AG09319 (cell line): ENCODE measurements around the gene SIKE1.
"Not testable (repeated sequence)": the region's sequence is repeated elsewhere in the genome, so short reads cannot be mapped to it uniquely, and the experiment has no call there.

Experiments
- DNase-seq: peaks from one replicate; pipeline ENCODE4 v3.0.0-alpha.2; 2010; ENCODE audit warnings: low read depth; ENCODE audit errors: extremely low read depth
- TF ChIP-seq, protein P1 (sequence below): IDR thresholded peaks from 2 replicates; pipeline ENCODE4 v1.5.1; 2011; ENCODE audit warnings: low read depth, mild to moderate bottlenecking, inconsistent platforms, low read length, moderate library complexity

Gene SIKE1

DNA sequence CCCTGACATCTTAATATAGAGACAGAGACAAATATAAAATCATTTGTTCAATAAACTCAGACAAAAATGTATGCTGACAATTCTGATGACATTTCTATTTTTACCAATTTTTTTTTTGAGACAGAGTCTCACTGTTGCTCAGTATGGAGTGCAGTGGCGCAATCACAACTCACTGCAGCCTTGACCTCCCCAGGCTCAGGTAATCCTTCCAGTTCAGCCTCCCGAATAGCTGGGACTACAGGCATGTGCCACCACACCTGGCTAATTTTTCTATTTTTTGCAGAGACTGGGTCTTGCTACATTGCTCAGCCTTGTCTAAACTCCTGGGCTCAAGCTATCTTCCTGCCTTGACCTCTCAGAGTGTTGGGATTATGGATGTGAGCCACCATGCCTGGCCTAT is 13.6 kb upstream of the SIKE1 start:
- TF ChIP-seq, protein P1, sequence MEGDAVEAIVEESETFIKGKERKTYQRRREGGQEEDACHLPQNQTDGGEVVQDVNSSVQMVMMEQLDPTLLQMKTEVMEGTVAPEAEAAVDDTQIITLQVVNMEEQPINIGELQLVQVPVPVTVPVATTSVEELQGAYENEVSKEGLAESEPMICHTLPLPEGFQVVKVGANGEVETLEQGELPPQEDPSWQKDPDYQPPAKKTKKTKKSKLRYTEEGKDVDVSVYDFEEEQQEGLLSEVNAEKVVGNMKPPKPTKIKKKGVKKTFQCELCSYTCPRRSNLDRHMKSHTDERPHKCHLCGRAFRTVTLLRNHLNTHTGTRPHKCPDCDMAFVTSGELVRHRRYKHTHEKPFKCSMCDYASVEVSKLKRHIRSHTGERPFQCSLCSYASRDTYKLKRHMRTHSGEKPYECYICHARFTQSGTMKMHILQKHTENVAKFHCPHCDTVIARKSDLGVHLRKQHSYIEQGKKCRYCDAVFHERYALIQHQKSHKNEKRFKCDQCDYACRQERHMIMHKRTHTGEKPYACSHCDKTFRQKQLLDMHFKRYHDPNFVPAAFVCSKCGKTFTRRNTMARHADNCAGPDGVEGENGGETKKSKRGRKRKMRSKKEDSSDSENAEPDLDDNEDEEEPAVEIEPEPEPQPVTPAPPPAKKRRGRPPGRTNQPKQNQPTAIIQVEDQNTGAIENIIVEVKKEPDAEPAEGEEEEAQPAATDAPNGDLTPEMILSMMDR = no peak
- no peak for DNase-seq

DNA sequence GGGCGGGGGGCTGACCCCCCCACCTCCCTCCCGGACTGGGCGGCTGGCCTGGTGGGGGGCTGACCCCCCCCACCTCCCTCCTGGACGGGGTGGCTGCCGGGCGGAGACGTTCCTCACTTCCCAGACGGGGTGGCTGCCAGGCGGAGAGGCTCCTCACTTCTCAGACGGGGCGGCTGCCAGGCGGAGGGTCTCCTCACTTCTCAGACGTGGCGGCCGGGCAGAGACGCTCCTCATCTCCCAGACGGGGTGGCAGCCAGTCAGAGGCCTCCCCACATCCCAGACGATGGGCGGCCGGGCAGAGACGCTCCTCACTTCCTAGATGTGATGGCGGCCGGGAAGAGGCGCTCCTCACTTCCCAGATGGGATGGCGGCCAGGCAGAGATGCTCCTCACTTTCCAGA is 10.1 kb upstream of the SIKE1 start:
- not testable (repeated sequence) for DNase-seq

DNA sequence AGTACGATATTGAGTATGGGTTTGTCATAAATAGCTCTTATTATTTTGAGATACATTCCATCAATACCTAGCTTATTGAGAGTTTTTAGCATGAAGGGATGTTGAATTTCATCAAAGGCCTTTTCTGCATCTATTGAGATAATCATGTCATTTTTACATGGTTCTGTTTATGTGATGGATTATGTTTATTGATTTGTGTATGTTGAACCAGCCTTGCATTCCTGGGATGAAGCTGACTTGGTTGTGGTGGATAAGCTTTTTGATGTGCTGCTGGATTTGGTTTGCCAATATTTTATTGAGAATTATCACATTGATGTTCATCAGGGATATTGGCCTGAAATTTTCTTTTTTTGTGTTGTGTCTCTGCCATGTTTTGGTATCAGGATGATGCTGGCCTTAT is 6.0 kb upstream of the SIKE1 start:
- not testable (repeated sequence) for DNase-seq

DNA sequence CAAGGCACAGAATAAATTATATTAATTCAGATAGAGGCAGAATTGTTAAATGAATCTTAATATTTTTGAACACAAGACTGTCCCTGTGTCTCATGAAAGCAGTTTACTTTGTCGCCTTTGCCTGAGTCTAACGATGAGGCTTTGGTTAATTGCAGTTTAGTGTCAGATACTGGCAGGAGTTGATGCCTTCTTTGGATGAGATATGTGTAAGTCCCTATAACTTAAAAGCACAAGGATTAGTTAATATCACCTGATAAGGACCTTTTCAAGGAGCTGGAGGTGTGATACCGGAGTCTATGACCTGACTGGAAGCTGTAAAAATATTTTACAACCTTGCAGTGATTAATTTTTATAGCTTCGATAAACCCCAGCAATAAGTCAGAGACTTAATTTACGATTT is 2.0 kb upstream of the SIKE1 start:
- TF ChIP-seq, protein P1 = no peak
- no peak for DNase-seq

DNA sequence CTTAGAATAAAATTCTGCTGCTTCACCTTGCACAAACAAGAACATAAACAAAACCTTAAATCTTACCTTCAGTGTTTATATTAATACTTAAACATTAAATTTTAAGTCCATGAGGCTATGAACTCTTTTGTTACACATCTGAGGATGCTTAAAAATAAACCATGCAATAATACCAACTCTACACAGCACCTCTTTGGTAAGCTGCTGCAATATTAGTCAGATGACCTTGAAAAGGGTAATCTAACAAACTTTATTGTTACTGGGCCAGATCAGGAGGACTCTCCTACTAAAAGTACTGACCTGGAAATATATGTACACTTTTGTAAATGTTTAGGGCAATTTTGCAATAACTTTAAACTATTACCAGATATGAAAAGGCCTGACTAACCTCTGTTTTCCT is 763 bp downstream of the SIKE1 start:
- TF ChIP-seq, protein P1 = no peak

DNA sequence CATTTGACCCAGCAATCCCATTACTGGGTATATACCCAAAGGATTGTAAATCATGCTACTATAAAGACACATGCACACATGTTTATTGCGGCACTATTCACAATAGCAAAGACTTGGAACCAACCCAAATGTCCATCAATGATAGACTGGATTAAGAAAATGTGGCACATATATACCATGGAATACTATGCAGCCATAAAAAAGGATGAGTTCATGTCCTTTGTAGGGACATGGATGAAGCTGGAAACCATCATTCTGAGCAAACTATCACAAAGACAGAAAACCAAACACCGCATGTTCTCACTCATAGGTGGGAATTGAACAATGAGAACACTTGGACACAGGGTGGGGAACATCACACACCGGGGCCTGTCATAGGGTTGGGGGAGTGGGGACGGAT is 3.8 kb downstream of the SIKE1 start:
- DNase-seq = not testable (repeated sequence)

More for the DNA sequence above, 763 bp downstream of the SIKE1 start:
- no peak for DNase-seq

DNA sequence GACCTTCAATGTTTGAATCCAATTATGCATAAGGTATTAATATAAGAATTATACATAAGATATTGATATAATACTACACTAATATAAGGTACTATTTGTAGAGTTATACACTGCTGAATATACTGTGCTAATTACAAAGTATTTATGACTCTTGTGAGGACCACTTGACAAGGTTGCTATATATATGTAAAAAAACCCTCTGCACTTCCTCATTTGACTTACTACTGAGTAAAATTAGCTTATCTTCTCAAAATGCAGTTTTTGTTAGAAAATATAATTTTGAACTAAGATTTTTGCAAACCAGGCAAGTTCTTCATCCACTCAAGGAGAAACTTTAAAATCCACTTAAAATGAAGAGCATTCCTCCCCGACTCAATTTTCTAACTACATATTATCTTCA is 8.5 kb downstream of the SIKE1 start:
- TF ChIP-seq, protein P1 = no peak
- no peak for DNase-seq

DNA sequence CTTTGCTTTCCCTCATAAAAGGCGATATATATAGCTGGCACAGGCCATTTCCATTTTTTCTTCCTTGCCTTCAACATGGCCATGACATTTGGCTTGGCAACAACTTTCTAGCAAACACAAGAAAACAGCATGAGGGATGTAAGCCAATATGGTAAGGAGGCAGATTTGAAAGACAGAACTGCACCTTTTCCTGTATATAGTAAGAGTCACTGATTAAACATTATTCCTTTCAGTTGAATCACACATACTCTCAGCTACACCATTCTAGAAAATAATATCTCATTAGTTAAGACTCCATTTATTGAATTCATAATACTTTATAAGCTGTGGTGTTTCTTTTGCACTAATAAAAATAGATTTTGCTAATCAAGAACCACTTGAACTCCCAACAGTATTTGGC is 9.5 kb downstream of the SIKE1 start:
- TF ChIP-seq, protein P1 = no peak
- no peak for DNase-seq

DNA sequence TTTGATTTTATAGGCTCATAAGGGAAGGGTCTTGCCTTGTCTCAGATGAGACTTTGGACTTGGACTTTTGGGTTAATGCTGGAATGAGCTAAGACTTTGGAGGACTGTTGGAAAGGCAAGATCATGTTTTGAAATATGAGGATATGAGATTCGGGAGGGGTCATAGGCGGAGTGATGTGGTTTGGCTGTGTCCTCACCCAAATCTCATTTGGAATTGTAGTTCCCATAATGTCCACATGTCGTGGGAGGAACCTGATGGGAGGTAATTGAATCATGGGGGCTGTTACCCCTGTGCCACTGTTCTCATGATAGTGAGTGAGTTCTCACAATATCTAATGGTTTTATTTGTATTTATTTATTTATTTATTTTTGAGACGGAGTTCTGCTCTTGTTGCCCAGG is 15.8 kb downstream of the SIKE1 start:
- DNase-seq = no peak
- TF ChIP-seq, protein P1 = no peak
